Adrenal gland (tissue), 12 donors: Measurements from ENCODE around the gene TM7SF2. TPM values are rescaled to one million over a fixed set of nuclear protein-coding genes. Genes with fewer than 3 reads are reported as not detected.

Experiments
- DNase-seq, 7 donors: peaks; one replicate each; pipeline ENCODE4 v3.0.0-alpha.2; 2019 to 2020
- H3K27ac ChIP-seq, 5 donors: fragments of 200-600 bp; sonication (generic) in 4 of 5; 1 replicate in 3 of 5; 2 replicates in 2 of 5; pipeline versions ENCODE4 v1.5.1 to v1.8.0; 2016 to 2020; ENCODE audit warnings: mild to moderate bottlenecking in 1 of 5
- H3K27me3 ChIP-seq: fragments of 200-600 bp; 2 replicates; pipeline ENCODE4 v1.8.0; 2021
- H3K36me3 ChIP-seq, 2 donors: fragments of 200-600 bp; replicated peaks in 1 of 2; 1 replicate in 1 of 2; 2 replicates in 1 of 2; pipeline versions ENCODE4 v1.5.1 to v1.8.0; 2018 to 2022
- H3K4me1 ChIP-seq, 2 donors: fragments of 200-600 bp; replicated peaks in 1 of 2; 1 replicate in 1 of 2; 2 replicates in 1 of 2; pipeline versions ENCODE4 v1.5.1 to v1.8.0; 2018 to 2021
- H3K4me3 ChIP-seq, 4 donors: fragments of 200-600 bp; sonication (generic) in 3 of 4; one replicate each; pipeline ENCODE4 v1.5.1; 2016 to 2018
- H3K9me3 ChIP-seq, 3 donors: fragments of 200-600 bp; sonication (generic) in 1 of 3; replicated peaks in 1 of 3; 1 replicate in 2 of 3; 2 replicates in 1 of 3; pipeline versions ENCODE4 v1.5.1 to v1.8.0; 2016 to 2021
- CTCF ChIP-seq, 6 experiments: fragments of 450-650 bp in 4 of 6; fragments of 200-600 bp in 2 of 6; sonication (generic) in 1 of 6; IDR thresholded peaks; 1 replicate in 5 of 6; 2 replicates in 1 of 6; pipeline versions ENCODE4 v1.5.1 to v1.8.0; 2016 to 2021; ENCODE audit warnings: antibody characterized with exemption in 6 of 6, mild to moderate bottlenecking in 2 of 6, moderate library complexity in 1 of 6
- POLR2A ChIP-seq, 2 donors: fragments of 450-650 bp; IDR thresholded peaks; one replicate each; pipeline ENCODE4 v1.6.1; 2017; ENCODE audit warnings: antibody characterized with exemption in 2 of 2, mild to moderate bottlenecking in 2 of 2, moderate library complexity in 1 of 2
- WGBS, 4 donors: extraction: QIAGEN DNeasy Blood & Tissue Kit in 2 of 4; methylation state at CpG; one replicate each; pipeline versions ENCODE4 v1.1.5 to v1.1.7; 2013 to 2017; 5-methylcytosine and 5-hydroxymethylcytosine counted together
- intact Hi-C, 2 donors: fragments of 100-400 bp; cut with DNase I; formaldehyde crosslinking; loops; one replicate each; pipeline versions ENCODE4 v1.14.1 to v1.15.0; 2022 to 2023
- polyA plus RNA-seq, 3 donors: library from polyadenylated mRNA; stranded (reverse); fragments of 200-250 nt in 2 of 3; fragments of 350-450 nt in 1 of 3; fragmentation: Illumina TruSeq in 1 of 3; extraction: RNeasy Lipid Tissue Mini Kit (QIAGEN cat#74804) in 1 of 3; gene quantifications; one replicate each; pipeline ENCODE4 v1.2.3, GENCODE V29; 2013 to 2014
- total RNA-seq, 9 donors: library from RNA; depleted of rRNA in 4 of 9; stranded (reverse); fragments of >200 nt in 4 of 9; fragments of 120-200 nt in 1 of 9; fragmentation: NEBNext Ultra II Directional in 1 of 9; extraction: Animal tissue kit (Norgen Biotek cat#: 25700) in 1 of 9; gene quantifications; one replicate each; pipeline versions ENCODE4 v1.1.0 to v1.2.4, GENCODE V29; 2013 to 2023
- donor health status: healthy with polysubstance abuse.
- donor health status: Bipolar disorder and iron deficiency.
- donor health status: DM: yes; HTN: yes; CAD: no.
- donor health status: DM: no; HTN: no; CAD: no.
- donor health status: DM: no; HTN: no; CAD: no.
- donor health status: DM: yes; HTN: yes; CAD: no.

TM7SF2 gene
- total and polyA plus RNA-seq, 12 donors, result 259 to 1,807 (median 650) TPM

GRCh38 chr11:65114538-65115171, 3.0 kb downstream of the TM7SF2 start:
- TF ChIP-seq POLR2A (IDR thresholded peaks at IDR 0.05) (no peak), CTCF (IDR thresholded peaks at IDR 0.05) (no peak)
- peak in 3 of 7 donors; percentile 23 to 46 (median 40) for DNase-seq
- Histone ChIP-seq H3K9me3 (no peaks in the 10 kb centered on the region), H3K4me3 (no peak overlapping the region), H3K4me1 (peaks cover 49 to 64% of the 10 kb centered on the region in 2 donors), H3K36me3 (peaks cover 0 to 29% of the 10 kb centered on the region in 2 donors), H3K27me3 (no peaks in the 10 kb centered on the region), H3K27ac (peak overlapping the region; percentile 52 to 95 (median 89))
- WGBS, 4 donors, result 54 to 78% (median 72%) methylated on average over 3 to 11 of the region's 11 CpGs
- intact Hi-C loops, result no loop called here

- no peak overlapping the region for H3K4me3 ChIP-seq
- 83 to 92% (median 91%) methylated on average over 10 to 21 of the region's 21 CpGs for WGBS, 4 donors
- H3K9me3 ChIP-seq, result no peaks in the 10 kb centered on the region
- intact Hi-C loops, result no loop called here
- peak in 3 of 7 donors; percentile 12 to 45 (median 39) for DNase-seq
- H3K4me1 ChIP-seq, result peaks cover 48 to 62% of the 10 kb centered on the region in 2 donors
- H3K27ac ChIP-seq, result peak overlapping the region in 3 of 5 donors; percentile 89 to 95 (median 94)
- H3K27me3 ChIP-seq, result no peaks in the 10 kb centered on the region
- TF ChIP-seq POLR2A (IDR thresholded peaks at IDR 0.05) (no peak), CTCF (IDR thresholded peaks at IDR 0.05) (no peak)
- peaks cover 0 to 34% of the 10 kb centered on the region in 2 donors for H3K36me3 ChIP-seq
Measured at GRCh38 chr11:65115361-65116082, 3.9 kb downstream of the TM7SF2 start.

DNA sequence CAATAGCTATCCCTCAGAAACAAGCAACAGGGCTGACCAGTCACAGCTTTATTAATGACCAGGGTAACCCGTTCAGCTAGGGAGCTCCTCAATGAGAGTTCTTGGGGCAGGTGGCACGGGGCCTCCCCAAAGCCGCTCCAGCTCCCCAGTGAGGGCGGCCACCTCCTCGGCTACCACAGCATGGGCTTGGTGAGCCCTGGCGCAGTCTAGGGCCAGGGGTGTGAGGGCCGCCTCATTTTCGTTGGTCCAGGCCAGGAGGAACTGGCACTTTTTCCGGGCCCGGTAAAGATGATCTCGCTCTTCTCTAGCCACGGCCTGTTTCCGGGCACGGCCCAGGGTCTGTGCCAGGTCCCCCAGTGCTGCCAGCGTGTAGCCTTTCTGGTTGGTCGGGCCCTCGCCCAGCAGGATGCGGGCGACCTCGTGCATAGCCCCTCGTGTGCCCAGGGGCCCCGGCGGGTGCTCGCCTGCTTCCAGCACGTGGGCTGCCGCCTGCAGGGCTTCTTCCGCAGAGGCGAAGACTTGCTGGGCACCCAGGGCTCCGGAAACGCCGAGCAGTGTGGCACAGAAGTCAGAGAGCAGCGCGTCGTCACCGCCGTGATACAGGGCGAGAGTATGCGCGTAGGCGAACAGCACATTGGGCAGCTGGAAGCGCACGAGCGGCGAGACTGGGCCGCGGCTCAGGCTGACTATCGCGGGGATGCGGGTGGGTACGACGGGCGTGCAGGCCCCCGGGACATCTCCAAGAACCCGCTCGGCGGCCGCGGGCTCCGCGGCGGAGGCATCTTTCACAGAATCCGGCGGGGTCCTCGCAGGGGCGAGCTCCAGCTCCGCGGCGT, 4.9 kb downstream of the TM7SF2 start:
- H3K36me3 ChIP-seq, result peaks cover 0 to 37% of the 10 kb centered on the region in 2 donors
- intact Hi-C loops, result no loop called here
- WGBS, 4 donors, result 4 to 65% (median 17%) methylated on average over 18 to 68 of the region's 68 CpGs
- H3K9me3 ChIP-seq, result no peaks in the 10 kb centered on the region
- peak overlapping the region in 3 of 4 donors; percentile 51 to 95 (median 85) for H3K4me3 ChIP-seq
- peak overlapping the region; percentile 57 to 95 (median 94) for H3K27ac ChIP-seq
- peak; percentile 63 to 85 (median 80) for DNase-seq
- H3K4me1 ChIP-seq, result peaks cover 44 to 61% of the 10 kb centered on the region in 2 donors
- TF ChIP-seq POLR2A (IDR thresholded peaks at IDR 0.05) (peak in 1 of 2 donors; percentile 79), CTCF (IDR thresholded peaks at IDR 0.05) (no peak)
- no peaks in the 10 kb centered on the region for H3K27me3 ChIP-seq
